Activated CD4-positive, alpha-beta T cell treated with anti-CD3 and anti-CD28 coated beads, Interleukin-2, amount 50 U/mL, for 48 hours (primary cell): ENCODE measurements around the gene ZFP36L2.

ENCODE experiments used
- DNase-seq, 2 experiments: peaks; one replicate each; pipeline ENCODE4 v3.0.0-alpha.2; 2020

The ZFP36L2 gene

DNA sequence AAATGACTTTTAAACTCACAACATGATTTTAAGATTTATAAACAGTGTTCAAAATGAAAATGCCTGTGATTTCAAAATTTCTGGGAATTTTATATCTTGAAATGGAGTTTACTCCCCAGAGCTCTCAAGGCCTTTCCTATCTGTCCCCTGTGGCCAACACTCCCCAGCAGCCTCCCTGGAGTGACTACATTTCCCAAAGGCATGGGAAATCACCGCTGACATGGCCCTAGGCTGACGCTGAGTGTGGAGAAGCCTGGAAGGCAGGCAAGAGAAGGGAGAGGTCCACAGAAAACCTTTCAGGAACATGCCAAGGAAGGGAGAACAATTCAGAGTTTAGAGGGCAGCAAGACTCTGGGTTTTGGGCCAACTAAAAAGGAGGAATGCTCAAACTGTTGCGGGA is 20.2 kb upstream of the ZFP36L2 start:
- DNase-seq: no peak

DNA sequence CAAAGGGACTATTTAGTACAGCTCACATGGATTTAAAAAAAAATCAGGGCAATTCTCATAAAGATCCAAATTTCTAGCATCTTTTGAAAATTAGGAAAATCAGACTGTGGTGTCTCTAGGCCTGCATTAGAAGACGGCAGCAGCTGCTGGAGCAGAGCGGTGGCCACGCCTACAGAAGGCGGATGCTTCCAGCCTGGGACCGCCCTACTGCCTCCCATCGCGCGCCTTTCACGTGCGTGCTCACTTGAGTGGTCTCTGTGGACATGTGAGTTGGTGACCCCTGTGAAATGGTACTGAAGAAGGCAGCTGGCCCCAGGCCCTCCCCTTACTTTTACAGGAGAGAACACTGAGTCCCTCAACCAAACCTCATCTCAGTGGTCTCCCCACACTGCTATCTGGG is 15.2 kb upstream of the ZFP36L2 start:
- no peak for DNase-seq

DNA sequence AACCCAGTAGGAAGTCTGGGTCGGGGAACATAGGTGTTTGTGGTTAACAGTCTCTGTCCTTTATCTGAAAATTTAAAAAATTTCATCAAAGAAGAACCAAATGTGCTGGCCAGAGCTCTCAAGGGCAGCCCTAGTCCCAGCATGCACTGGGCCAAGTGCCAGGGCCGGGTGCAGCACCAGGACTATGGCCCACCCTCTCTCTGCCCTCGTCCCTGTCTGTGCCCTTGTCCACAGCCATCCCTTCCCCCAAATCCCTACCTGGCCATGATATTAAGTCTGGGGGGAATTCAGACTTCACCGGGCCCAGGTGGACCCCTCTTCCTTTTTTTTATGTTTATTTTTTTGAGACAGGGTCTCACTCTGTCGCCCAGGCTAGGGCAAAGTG is 14.4 kb upstream of the ZFP36L2 start:
- DNase-seq: no peak

DNA sequence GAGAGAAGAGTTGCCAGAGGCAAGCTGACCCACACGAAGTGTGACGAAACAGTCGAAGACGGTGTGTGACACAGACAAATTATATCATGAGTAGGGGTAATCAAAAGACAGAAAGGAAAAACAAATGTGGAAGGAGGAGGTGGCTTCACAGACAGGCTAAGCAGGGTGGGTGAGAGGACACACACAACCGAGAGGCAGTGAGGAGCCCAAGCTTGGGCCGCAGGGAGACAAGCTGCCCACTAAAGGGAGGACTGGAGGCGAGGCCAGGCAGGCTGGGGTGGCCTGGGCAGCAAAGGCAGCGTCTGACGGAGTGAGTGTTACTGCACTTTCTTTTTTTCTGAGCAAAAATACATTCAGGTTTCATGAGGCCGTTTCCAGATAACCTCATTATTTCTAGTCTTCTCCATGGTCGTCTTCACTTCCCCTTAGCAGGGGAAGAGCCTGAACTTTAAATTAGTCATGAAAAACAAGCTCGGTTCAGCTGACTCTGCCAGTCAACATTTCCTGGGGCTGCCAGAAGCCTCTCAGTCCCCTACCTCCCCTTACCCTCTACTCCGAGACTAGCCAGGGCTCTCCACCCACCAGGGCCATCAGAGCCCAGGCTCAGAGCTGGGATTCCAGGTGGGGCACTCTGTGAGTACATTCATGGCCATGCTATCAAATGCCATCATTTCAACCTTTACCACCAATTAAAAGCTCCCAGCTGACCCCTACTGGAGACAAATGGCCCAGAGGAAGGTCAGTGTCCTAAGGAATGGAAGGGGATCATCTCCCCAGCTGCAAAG is 13.8 kb upstream of the ZFP36L2 start:
- no peak for DNase-seq

DNA sequence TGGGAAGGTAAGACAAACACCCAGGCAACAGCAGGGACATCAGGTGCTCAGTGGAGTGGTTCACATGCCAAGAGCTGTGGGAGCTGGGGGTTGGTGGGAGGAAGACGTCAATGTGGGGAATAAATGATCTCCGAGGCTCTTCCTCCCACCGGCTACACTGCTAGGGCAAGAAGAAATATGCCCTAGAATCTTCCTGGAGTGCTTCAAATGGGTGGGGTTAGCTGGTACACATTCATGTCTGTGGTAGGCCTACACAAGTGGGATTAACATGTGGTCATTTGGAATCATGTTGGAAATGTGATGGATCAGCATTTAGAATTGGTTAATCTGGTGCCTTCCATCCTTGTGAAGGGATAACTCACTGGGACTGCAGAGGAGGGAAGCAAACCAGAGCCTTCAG is 12.4 kb upstream of the ZFP36L2 start:
- DNase-seq: no peak

DNA sequence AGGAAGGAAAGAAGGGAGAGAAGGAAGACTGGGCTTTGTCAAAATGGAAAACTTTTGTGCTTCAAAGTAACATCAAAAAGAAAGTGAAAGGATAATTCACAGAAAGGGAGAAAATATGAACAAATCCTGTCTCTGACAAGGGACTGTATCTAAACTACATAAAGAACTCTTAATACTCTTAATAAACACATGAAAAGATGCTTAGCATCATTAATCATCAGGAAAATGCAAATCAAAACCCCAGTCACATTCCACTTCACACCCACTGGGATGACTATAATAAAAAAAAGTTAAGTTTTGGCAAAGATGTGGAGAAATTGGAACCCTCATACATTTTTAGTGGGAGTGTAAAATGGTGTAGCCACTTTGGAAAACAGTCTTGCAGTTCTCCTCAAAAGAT is 11.8 kb upstream of the ZFP36L2 start:
- no peak for DNase-seq

DNA sequence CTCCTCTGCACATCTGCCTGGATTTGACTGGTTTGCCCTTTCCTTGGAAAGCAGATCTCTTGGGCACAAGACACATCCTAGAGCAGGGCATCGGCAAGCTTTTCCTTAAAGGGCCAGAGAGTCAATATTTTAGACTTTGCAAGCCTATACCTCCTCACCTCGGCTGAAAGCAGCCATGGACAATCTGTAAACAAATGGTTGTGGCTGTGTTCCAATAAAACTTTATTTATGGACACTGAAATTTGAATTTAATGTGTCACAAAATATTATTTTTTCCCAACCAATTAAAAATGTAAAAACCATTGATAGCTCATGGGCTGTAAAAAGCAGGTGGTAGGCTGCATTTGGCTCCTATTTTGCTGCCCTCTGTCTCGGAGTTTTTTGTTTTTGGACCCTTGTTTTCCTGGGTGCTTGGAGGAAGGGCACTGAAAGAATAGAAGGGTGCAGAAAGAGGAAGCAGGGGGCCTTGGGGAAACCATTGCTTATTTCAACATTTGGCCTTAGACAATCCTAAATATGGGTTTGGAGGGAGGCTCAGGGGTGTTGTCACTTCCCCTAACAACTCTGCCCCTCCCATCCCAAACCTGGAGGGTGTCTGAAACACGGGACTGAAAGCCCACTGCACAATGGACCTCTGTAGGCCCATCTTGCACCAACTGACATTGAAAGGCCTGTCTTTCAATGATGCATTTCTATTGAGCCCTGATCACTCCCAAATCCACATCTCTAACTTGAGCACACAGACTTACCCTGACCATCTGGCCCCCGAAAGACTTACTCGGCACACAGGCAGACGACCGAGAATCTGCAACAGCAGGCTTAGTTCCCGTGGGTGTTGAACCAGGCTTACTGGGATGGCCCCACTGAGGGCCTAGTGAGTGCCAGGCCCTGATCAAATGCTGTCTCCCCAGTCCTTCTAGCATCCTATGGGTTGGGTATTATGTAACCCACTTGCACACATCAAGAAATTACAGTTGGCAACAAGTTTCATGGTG is 7.1 kb upstream of the ZFP36L2 start:
- DNase-seq: no peak

DNA sequence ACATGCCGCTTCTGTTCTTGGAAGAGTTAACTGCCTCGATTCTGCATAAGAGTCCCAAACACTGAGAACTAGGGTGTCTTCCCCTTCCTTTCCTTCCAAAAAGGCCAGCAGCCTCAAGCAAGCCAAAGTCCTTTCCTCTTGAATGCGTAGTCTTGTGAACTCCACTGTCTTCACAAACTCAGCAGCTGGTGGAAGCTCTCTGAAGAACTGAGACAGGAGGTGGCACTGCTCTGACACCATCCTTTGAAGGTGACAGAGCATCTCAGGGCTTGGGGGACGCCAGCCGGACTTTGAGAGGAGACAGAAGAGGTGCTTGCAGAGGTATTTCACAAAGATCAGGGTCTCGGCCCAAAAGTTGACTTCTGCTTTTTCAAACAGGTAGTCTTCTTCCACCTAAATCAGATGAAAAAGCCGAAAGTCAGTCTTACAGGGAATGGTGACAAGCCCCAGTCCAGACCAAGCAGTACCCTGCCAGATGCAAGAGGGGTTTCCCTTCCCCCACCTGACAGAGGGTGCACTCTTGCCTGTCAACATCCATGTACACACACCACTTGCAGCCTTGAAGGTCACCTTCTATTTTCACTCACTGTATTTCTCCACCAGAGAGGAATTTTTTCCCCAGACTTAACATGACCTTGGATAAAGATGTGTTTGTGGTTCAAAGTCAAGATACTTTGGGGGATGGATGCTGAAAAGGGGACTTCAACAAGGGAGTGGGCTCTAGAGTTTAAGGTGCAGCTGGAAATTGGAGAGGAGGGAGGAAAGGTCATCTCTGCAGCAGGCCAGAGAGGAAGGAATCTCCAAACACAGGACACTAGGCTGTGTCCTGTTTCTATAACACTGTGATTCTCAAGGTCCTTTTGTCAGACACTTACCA is 4.8 kb upstream of the ZFP36L2 start:
- DNase-seq: no peak

DNA sequence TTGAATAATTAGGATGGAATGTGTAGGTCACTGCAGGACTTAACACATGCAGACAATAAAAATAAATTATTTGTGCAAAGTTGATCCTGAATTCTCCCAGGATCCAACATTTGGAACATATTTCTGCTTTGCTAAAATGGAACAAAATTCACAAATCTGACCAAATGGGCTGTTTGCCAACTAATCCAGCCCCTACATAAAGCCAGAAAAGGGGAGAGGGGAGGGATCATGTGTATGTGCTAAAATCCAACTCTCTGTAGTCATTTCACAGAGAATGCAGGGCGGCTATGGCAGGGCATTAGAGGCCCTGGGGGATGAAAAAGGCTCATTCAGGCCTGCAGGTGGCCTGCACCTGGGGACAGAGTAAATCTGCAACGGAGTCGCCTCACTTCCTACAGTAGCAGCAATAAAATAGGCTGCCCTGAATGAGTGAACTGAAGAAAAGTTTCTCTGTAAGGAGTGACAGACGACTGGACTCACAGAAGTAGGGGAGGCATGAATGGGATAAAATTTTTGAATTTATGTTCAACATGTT is 4.0 kb upstream of the ZFP36L2 start:
- DNase-seq: no peak

DNA sequence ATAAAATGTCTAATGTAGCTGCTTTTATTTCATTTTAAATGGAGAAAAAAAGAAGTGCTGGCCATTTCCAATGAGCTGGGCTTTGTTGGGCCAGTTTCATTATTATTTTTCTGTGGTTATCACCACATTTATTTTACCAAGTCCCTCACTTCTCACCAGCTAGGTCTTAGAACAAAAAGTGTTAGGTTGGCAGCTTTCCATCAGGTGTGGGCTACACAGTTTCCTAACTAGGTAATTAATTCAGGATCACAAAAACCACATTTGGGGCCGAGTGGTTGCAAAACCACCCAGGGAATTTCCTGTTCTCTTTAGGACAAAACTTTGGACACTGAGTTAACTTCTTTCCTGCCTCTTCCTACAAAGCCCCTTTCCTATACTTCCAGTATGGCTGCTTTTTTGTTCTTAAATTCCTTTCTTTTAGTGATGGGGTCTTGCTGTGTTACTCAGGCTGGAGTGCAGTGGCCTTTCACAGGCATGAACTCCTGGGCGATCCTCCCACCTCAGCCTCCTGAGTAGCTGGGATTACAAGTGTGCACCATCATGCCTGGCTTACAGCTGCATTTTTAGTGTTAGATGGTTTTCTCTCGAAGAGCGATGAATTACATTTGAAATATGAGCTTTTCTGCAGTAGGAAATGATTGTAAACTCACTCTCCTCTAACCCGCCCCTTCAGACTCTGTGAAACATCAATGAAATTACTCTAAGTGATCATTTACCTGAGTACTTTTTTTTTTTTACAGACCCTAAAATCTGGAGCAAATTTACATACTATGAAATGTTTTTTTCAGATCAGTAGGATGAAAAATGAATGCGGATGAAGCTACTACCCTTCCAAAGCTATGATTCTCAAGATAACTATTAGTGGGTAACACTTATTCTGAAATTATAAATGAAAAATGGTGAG is 2.6 kb upstream of the ZFP36L2 start:
- no peak for DNase-seq

DNA sequence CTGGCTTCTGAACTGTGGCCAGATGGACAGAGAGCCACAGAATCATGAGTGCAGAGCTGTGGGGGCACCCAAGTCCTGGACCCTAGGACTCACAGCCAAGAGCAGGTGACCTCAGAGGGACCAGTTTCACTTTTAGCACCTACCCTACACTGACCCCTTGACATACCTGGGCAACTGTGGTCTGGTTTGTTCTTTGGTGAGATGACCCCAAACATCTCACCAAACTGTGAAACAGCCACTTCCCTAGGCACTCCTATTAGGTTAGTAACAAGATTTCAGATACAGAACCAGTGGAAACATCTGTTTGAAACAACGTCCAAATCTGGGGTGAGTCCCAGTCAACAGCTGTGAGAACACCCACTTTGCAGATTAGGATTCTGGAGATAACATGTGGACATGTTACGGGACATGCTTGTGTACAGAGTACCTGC is 1.9 kb upstream of the ZFP36L2 start:
- DNase-seq: no peak

DNA sequence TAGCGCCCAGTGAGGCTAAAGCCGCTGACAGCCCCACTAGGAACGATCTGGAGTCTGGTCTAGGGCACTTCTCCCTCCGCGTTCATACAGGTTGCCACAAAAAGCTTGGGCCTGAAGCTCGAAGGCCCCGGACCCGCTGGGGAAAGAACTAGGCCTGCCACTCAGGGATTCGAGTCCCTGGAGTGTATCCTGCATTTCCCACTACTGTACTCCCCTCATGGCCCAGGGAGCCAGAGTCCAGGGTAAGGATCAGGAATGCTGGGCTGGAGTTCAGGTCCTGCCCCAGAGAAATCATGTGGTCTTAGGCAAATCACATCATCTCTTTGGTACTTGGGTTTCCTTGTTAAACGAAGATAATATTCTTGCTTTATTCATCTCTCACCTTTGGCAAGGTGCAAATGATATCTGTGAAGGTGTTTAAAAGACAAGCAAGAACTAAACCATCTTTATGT is 1.4 kb upstream of the ZFP36L2 start:
- DNase-seq: no peak

DNA sequence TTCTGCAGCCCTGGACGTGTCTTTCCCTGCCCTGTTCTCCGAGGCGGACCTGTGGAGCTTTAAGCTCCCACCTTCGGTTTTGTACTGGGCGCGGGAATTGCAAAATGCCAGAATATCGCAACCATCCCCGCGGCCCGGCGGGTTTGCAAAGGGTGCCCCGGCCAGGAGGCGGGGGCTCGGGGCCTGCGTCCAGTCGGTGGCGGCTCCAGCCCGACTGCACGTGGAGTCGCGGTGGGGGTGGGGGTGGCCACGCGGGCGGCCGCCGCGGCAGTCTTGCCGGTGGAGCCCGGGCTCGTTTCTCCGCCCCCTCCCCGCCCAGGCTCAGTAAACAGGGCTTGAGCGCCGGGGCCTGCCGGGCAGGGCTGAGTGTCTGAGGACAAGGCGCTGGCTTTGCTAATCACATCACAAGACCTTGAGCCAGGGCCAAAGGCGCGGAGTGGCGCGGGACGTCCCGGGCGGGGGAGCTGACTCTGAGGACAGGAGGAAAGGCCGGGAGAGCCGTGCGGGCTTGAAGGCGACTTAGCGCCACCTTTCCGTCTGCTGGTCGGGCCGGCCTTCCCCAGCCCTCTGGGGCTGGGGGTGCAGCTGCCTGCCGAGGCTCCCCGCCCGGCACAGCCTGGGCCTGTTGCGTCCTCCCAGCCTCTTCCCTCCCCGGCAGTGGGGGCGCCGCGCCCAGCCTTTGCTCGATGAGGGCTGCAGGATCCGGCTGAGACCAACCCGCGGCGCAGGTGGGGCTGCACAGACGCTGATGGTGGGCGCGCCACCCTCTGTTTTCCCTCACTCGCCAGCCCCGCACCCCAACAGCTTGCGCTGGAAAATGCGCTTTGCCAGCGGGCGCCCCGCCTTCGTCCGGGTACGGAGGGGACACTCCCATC is 786 bp upstream of the ZFP36L2 start:
- DNase-seq: peak; percentile 72 to 76

DNA sequence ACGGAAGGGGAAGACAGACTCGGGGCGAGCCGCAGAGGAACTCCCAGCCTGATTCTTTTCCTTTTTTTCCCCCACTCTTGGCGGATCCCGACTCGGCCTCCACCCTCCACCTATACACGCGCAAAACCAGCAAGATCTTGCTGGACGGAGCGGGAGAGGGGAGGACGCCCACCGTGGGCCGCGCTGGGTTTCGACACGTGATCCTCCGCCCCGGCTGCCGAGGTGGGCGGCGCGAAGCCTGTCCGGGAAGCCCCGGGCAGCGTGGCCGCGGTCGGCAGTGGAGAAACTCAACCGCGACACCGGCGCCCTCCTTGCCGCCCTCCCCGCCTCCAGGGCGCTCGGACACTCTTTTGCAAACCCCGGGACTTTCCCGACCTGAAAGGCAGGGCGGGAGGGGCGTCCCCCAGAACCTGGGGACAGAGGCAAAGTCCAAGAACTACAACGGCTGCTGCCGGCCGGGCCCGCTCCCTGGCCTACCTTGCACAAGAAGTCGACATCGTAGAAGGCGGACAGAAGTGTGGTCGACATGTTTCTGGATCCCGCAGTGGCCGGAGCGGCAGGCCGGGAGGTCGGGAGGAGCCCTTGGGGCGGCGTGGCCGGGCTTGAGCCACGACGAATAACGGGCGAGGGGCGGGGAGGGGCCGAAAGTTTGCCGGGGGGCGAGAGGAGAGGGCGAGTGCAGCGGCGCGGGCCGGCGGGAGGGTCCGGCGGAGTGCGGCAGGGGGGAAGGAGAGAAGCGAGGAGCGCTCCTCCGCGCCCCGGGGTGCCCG is 433 bp downstream of the ZFP36L2 start:
- peak; percentile 75 to 79 for DNase-seq

DNA sequence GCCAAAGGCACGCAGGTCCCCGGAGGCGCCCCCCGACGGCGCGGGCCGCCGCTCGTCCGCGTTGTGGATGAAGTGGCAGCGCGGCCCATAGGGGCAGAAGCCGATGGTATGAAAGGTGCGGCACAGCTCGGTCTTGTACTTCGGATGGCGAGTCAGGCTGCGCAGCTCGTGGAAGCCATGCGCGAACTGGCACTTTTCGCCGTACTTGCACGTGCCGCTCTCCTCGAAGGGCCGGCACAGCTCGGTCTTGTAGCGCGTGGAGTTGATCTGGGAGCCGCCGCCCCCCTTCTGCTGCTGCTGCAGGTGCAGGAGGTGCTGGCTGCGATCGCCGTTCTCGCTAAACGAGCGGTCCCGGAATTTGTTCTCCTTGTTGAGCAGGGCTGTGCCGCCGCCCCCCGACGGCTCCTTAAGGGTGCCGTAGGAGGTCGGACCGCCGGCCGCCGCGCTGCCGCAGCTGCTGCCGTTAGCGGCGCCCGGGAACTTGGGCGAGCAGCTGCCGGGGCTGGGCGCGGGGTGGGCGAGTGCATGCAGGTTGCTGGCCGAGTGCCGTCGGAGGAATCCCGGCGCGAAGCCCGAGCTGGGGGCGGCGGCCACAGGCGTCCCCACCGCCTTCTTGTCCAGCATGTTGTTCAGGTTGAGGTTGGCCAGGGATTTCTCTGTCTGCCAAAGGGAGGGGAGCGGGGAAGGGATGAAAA is 1.2 kb downstream of the ZFP36L2 start:
- DNase-seq: peak; percentile 63 to 69

DNA sequence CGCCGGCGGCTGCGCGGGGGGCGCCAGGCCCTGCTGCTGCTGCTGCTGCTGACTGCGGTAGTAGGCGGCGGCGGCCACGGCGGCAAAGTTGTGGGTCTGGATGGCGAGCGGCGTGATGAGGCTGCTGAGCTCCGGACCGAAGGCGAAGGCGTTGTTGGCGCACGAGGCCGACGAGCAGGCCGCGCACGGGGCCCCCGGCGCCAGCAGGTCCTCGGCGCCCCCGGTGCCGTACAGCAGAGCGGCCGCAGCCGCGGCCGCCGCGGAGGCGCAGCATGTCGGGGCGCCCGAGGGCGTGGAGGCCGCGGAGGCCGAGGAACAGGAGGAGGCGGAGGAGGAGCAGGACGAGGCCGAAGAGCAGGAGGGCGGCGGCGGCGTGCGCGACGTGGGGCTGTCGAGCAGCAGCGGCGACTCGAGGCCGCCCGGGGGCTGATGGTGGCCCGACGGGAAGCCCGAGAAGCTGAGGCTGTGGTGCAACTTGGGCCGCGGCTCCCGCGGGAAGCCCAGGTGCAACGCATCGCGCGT is 1.8 kb downstream of the ZFP36L2 start:
- peak; percentile 40 to 52 for DNase-seq

DNA sequence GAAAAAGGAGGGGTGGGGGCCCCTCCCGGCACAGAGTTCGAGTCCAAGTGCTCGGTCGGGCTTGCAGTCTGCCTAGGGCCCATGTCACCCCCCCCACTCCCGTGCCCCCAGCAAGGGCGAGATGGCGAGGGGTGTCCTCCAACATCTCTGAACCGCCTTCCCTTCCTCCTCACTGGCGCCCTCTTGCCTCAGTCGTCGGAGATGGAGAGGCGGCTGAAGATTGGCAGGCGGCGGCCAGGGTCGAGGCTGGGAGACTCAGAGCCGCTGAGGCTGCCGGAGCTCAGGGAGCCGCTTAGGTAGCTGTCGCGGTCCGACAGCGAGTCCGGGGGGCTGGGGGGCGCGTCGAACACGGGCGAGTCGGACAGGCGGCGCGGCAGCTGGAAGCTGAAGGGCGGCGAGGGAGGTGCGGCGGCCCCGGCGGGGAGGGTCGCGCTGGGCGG is 2.3 kb downstream of the ZFP36L2 start:
- peak; percentile 75 to 76 for DNase-seq

DNA sequence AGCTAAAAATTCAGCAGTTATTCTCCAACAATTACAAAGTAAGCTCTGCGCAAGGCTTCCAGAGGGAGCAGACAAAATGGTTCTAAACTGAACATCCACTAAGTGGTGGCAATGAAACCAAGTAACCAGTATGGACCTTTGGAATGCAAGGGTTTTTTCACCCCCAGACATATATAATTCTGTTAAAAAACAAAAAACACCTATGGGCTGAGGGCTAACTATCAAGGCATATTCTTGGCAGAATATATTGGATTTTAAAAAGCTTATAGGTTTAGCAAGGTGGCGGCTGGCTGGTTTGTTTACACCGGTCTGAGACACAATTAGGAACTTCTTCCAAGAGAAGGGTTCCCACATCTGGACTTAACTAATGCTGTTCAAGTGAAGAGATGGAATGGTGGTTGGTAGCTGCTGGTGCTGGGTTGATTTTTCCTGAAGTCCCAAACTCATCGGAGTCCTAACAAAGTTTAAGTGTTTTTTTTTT is 2.8 kb downstream of the ZFP36L2 start:
- DNase-seq: no peak
